GM12872 (cell line): ENCODE data around the gene RYR2.

Experiments used
- CTCF ChIP-seq: IDR thresholded peaks from 3 replicates; pipeline ENCODE4 v1.5.1; 2011; ENCODE audit warnings: low read depth, mild to moderate bottlenecking, low read length, moderate library complexity; ENCODE audit not compliant: insufficient read depth

The RYR2 gene

GRCh38 chr1:237709355-237709754 lies 667.4 kb downstream of the RYR2 start:
- no peak for TF ChIP-seq CTCF

GRCh38 chr1:237711281-237711680 lies 669.3 kb downstream of the RYR2 start:
- TF ChIP-seq CTCF, result no peak

DNA sequence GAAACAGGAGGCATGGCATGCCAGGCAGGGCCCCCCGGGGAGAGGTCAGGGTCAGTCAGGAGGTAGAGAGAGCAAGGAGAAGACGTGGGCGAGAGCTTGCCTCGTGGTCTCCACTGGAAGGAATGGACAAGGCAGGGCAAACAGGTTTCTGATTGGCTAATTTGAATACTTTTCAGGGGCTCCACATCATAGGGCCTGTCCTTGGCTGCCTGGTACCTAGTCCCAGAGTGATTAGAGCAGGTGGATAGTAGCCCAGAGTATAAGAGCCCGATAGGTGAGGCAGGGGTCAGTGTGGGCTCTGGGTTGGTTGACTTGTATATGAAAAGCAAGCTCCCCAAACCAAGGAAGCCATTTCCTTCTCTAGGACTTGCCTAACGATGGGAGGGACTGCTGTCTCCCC lies 670.1 kb downstream of the RYR2 start:
- TF ChIP-seq CTCF, result no peak

- no peak for TF ChIP-seq CTCF
Observed at GRCh38 chr1:237712586-237713157, 670.7 kb downstream of the RYR2 start.

GRCh38 chr1:237713916-237714315 lies 671.9 kb downstream of the RYR2 start:
- TF ChIP-seq CTCF, result no peak

DNA sequence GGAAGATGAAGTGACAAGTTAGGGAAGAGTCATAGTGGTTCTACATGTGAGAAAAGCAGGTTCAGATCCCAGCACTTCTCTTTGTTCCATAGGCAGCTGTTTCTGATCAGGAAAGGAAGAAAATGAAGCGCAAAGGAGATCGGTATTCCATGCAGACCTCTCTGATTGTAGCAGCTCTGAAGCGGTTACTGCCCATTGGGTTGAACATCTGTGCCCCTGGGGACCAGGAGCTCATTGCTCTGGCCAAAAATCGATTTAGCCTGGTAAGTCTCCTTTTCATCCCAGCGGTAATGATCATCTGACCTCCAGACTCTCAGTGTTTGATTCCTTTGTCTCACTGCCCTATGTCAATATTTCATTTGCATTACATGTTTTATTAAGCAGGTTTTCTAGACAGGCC lies 675.1 kb downstream of the RYR2 start:
- no peak for TF ChIP-seq CTCF

- no peak for TF ChIP-seq CTCF
Observed at GRCh38 chr1:237730826-237731350, 688.9 kb downstream of the RYR2 start.
